ENCODE results near the gene NF2.

NF2 gene

DNA sequence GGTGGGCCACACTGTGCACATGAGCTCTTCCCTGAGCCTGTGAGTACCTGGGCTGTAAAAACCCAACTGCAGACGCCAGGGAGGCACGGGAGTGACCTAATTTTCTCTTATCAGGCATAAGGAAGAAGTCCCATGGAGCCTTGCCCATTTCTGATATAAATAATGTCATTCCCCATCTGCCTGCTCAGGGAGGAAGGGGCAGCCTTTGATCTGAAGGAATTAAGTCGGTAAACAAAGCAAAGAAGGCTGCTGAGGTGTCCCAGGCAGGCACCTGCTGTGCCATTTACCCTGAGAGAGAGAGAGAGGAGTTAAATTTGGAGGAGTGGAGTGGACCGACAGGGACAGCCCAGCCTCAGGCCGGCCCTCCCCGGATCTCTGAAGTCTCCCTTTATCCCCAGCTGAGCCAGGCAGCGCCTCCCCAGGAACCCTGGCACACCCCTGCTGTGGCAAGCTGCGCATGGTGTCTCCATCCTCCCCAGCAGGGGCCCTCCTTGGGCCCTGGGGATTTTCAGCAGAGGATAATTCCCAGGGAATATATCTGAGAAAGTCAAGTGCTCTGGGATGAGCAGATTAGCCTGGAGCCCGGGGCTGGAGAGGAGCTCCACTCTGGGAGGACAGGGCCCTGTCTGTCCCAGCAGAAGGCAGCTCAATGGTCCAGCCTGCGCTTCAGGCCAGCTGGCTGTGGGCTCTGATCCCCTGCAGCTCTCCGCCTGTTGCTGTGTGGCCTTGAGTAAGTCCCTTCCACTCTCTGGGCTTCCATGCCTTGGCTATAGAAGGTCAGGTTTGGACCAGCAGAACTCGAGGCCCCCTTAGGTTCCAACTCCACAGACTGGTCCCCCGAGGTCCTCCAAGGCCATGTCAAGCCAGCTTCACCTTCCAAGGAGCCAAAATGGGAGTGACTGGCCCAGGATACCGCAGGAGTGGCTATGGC lies 98.8 kb downstream of the NF2 start:
- H3K4me3 ChIP-seq (ENCODE audit: low read length) = no peak overlapping the region
- TF ChIP-seq ZNF274 (IDR thresholded peaks at IDR 0.05; ENCODE audit: low read depth, low read length) = no peak

- TF ChIP-seq ZNF274 (IDR thresholded peaks at IDR 0.05; ENCODE audit: low read depth, low read length) = no peak
- H3K4me3 ChIP-seq (ENCODE audit: low read length) = no peak overlapping the region
These were observed 99.6 kb downstream of the NF2 start for GRCh38 chr22:29702931-29703501.

DNA sequence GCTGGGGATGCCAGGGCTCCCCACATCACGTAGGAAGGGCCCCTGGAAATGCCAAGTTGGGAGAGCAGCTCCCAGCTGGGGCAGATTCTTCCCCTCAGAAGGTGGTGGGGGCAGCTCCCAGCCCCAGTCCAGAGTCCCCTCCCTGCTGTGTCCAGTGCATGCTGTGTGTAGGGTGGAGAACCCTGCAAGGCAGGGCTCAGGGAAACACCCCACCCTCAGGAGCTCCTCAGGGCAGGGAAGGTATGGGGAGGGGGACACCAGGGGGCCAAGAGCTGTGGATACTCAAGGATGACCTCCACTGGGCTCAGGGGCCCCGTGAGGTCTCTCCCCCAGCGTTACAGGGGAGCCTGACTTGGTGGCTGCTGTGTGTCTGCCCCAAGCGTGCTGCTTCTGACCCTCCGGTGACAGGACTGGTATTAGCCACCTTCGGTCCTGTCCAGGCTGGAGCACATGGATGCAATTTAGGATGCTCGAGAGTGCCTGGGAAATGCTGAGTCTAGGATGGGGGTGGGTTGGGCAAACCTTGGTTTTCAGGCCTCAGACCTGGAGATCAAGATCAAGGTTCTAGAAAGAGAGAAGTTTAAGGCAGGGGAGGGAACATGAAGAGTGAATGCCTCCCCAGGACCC lies 100.2 kb downstream of the NF2 start:
- no peak for TF ChIP-seq ZNF274 (IDR thresholded peaks at IDR 0.05; ENCODE audit: low read depth, low read length)
- no peak overlapping the region for H3K4me3 ChIP-seq (ENCODE audit: low read length)

DNA sequence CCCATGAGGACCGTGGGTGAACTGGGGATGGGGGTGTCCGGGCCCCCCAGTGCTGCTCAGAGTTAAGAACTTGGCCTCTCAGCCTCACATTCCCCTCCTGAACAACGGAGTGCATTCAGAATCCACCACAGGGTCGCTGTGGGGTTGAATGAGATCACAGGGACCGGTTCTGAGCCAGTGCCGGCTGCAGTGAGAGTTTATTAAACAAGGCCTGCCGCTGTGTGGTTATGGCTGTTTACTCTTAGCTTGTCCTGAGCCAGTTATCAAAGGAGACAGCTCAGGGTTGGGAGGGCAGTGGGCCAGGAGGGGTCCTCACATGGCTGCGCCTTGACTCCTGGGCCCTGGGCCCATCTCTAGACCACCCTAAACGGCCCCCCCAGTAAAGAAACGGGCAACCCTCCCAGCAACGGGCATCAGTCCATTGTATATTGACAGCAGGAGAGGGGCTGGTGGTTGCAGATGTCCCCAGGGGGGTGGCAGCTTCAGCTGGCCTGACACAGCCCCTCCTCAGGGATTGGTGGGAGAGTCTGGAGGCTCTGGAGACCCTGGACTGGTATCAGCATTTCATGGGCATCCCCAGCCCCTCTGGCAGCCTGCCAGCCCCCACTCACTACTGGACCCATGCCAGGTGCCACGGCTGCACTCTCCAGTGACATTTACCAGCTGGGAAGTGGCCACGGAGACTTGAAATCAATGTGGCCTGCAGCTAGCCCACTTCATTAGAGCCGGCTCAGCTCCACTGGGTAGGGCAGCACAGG lies 101.3 kb downstream of the NF2 start:
- H3K4me3 ChIP-seq (ENCODE audit: low read length) = no peak overlapping the region
- TF ChIP-seq ZNF274 (IDR thresholded peaks at IDR 0.05; ENCODE audit: low read depth, low read length) = no peak

- H3K4me3 ChIP-seq (ENCODE audit: low read length) = no peak overlapping the region
- no peak for TF ChIP-seq ZNF274 (IDR thresholded peaks at IDR 0.05; ENCODE audit: low read depth, low read length)
These were observed 102.2 kb downstream of the NF2 start for GRCh38 chr22:29705651-29706050.

GRCh38 chr22:29706486-29706885 lies 103.1 kb downstream of the NF2 start:
- no peak for TF ChIP-seq ZNF274 (IDR thresholded peaks at IDR 0.05; ENCODE audit: low read depth, low read length)
- no peak overlapping the region for H3K4me3 ChIP-seq (ENCODE audit: low read length)

- H3K4me3 ChIP-seq (ENCODE audit: low read length) = no peak overlapping the region
- no peak for TF ChIP-seq ZNF274 (IDR thresholded peaks at IDR 0.05; ENCODE audit: low read depth, low read length)
These were observed 103.6 kb downstream of the NF2 start for GRCh38 chr22:29707010-29707409.

DNA sequence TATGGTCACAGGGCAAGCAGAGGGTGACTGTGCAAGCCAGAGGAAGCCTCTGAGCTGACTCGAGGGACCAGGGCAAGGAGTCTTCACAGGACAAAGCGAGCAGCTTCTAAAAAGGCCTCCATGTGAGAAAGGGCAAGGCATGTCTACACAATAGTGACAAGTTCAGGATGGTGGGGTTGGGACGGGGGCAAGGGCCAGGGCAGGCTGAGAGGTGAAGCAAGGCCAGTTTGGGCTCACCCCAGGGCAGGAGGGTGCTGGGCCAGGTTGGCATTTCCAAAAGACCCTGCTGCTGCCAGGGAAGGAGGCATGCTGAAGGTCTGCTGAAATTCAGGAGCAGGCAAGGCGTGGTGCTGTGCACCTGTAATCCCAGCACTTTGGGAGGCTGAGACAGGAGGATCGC lies 104.0 kb downstream of the NF2 start:
- no peak overlapping the region for H3K4me3 ChIP-seq (ENCODE audit: low read length)
- no peak for TF ChIP-seq ZNF274 (IDR thresholded peaks at IDR 0.05; ENCODE audit: low read depth, low read length)

GRCh38 chr22:29710193-29710592 lies 106.8 kb downstream of the NF2 start:
- no peak overlapping the region for H3K4me3 ChIP-seq (ENCODE audit: low read length)

GRCh38 chr22:29710922-29711593 lies 107.6 kb downstream of the NF2 start:
- no peak for TF ChIP-seq ZNF274 (IDR thresholded peaks at IDR 0.05; ENCODE audit: low read depth, low read length)
- no peak overlapping the region for H3K4me3 ChIP-seq (ENCODE audit: low read length)

More at GRCh38 chr22:29710193-29710592, 106.8 kb downstream of the NF2 start:
- TF ChIP-seq ZNF274 (IDR thresholded peaks at IDR 0.05; ENCODE audit: low read depth, low read length) = no peak

DNA sequence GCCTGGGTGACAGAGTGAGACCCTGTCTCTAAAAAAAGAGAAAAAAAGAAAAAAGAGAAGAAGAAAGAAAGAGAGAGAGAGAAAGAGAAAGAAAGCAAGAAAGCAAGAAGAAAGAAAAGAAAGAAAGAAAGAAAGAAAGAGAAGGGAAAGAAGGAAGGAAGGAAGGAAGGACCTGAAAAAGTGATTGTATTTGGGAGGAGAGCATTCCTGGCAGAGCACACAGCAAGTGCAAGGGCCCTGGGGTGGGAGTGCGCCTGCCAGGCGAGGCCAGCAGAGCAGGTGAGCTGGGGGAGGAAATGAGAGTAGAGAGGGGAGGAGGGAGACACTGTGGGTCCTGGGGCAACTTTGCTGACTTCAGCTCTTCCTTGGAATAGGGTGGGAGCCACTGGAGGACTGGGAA lies 108.7 kb downstream of the NF2 start:
- TF ChIP-seq ZNF274 (IDR thresholded peaks at IDR 0.05; ENCODE audit: low read depth, low read length) = no peak
- no peak overlapping the region for H3K4me3 ChIP-seq (ENCODE audit: low read length)

- H3K4me3 ChIP-seq (ENCODE audit: low read length) = no peak overlapping the region
- TF ChIP-seq ZNF274 (IDR thresholded peaks at IDR 0.05; ENCODE audit: low read depth, low read length) = no peak
These were observed 109.8 kb downstream of the NF2 start for GRCh38 chr22:29713156-29713727.

- TF ChIP-seq ZNF274 (IDR thresholded peaks at IDR 0.05; ENCODE audit: low read depth, low read length) = no peak
- no peak overlapping the region for H3K4me3 ChIP-seq (ENCODE audit: low read length)
These were observed 111.8 kb downstream of the NF2 start for GRCh38 chr22:29715240-29715639.

Measured in GM08714 (cell line).